Activated naive CD4-positive, alpha-beta T cell treated with Interleukin-2 at 50 U/mL for 16 hours (primary cell): ENCODE results near the gene SSPN.

Source experiments
- DNase-seq: peaks from one replicate; pipeline ENCODE4 v3.0.0-alpha.2; 2020

Gene SSPN

GRCh38 chr12:26187014-26187798 is 8.2 kb upstream of the SSPN start:
- no peak for DNase-seq

- no peak for DNase-seq
These were observed 7.2 kb upstream of the SSPN start for GRCh38 chr12:26188127-26188526.

- no peak for DNase-seq
These were observed 6.7 kb upstream of the SSPN start for GRCh38 chr12:26188641-26189040.

GRCh38 chr12:26192142-26192541 is 3.2 kb upstream of the SSPN start:
- no peak for DNase-seq

GRCh38 chr12:26193539-26193938 is 1.8 kb upstream of the SSPN start:
- no peak for DNase-seq

GRCh38 chr12:26195641-26196420 is 458 bp downstream of the SSPN start:
- DNase-seq, result no peak

GRCh38 chr12:26196421-26196716 is 996 bp downstream of the SSPN start:
- no peak for DNase-seq

GRCh38 chr12:26197832-26198231 is 2.5 kb downstream of the SSPN start:
- DNase-seq, result no peak

- DNase-seq, result no peak
These were observed 3.4 kb downstream of the SSPN start for GRCh38 chr12:26198742-26199141.

GRCh38 chr12:26203167-26203780 is 7.9 kb downstream of the SSPN start:
- no peak for DNase-seq

GRCh38 chr12:26204612-26205289 is 9.4 kb downstream of the SSPN start:
- no peak for DNase-seq

- no peak for DNase-seq
These were observed 9.9 kb downstream of the SSPN start for GRCh38 chr12:26205298-26205697.

- no peak for DNase-seq
These were observed 10.6 kb downstream of the SSPN start for GRCh38 chr12:26205941-26206340.

- no peak for DNase-seq
These were observed 16.0 kb downstream of the SSPN start for GRCh38 chr12:26211331-26211730.

- DNase-seq, result no peak
These were observed 17.0 kb downstream of the SSPN start for GRCh38 chr12:26212396-26212795.

GRCh38 chr12:26212988-26213387 is 17.6 kb downstream of the SSPN start:
- no peak for DNase-seq

GRCh38 chr12:26214121-26214520 is 18.7 kb downstream of the SSPN start:
- DNase-seq, result no peak

GRCh38 chr12:26219736-26220135 is 24.4 kb downstream of the SSPN start:
- DNase-seq, result no peak

GRCh38 chr12:26224657-26225056 is 29.3 kb downstream of the SSPN start:
- DNase-seq, result no peak

- no peak for DNase-seq
These were observed 30.7 kb downstream of the SSPN start for GRCh38 chr12:26226122-26226521.

- DNase-seq, result no peak
These were observed 31.4 kb downstream of the SSPN start for GRCh38 chr12:26226629-26227360.

GRCh38 chr12:26227361-26227745 is 32.0 kb downstream of the SSPN start:
- DNase-seq, result no peak

GRCh38 chr12:26229910-26230309 is 34.5 kb downstream of the SSPN start:
- DNase-seq, result no peak
